Thoracic aorta (tissue), 2 donors: ENCODE results near the gene CHCHD6. TPM values are rescaled to one million over a fixed set of nuclear protein-coding genes. Genes with fewer than 3 reads are reported as not detected.
A peak's percentile ranks its signal among the peaks of the same experiment; 100 is the strongest.

ENCODE experiments used
- ATAC-seq: fragments of 150-250 bp; one replicate; pipeline ENCODE4 v1.8.0; 2017; ENCODE audit warnings: low read depth; ENCODE audit not compliant: insufficient number of reproducible peaks, low FRiP score
- DNase-seq: peaks from one replicate; pipeline ENCODE4 v3.0.0-alpha.2; 2020; ENCODE audit warnings: low spot score
- H3K27ac ChIP-seq, 2 donors: fragments of 200-600 bp; sonication (generic); 1 replicate in 1 of 2; 2 replicates in 1 of 2; pipeline ENCODE4 v1.5.1; 2016; ENCODE audit warnings: mild to moderate bottlenecking in 2 of 2, moderate library complexity in 2 of 2
- H3K27me3 ChIP-seq: fragments of 200-600 bp; sonication (generic); replicated peaks from 2 replicates; pipeline ENCODE4 v1.6.0; 2016; ENCODE audit warnings: mild to moderate bottlenecking; ENCODE audit not compliant: insufficient read depth
- H3K36me3 ChIP-seq: fragments of 200-600 bp; sonication (generic); one replicate; pipeline ENCODE4 v1.5.1; 2016
- H3K4me1 ChIP-seq, 2 donors: fragments of 200-600 bp; sonication (generic); 1 replicate in 1 of 2; 2 replicates in 1 of 2; pipeline versions ENCODE4 v1.5.1 to v1.6.0; 2016; ENCODE audit warnings: low read depth in 2 of 2, mild to moderate bottlenecking in 1 of 2; ENCODE audit not compliant: control insufficient read depth in 1 of 2
- H3K4me3 ChIP-seq: fragments of 200-600 bp; sonication (generic); 2 replicates; pipeline ENCODE4 v1.5.1; 2016; ENCODE audit warnings: mild to moderate bottlenecking
- H3K9me3 ChIP-seq: fragments of 200-600 bp; sonication (generic); 2 replicates; pipeline ENCODE4 v1.5.1; 2016
- CTCF ChIP-seq: fragments of 200-600 bp; sonication (generic); IDR thresholded peaks from one replicate; pipeline ENCODE4 v1.5.1; 2019; ENCODE audit warnings: antibody characterized with exemption
- total RNA-seq, 2 donors: library from RNA; depleted of rRNA; stranded (reverse); fragments of >200 nt; gene quantifications; one replicate each; pipeline versions ENCODE4 v1.1.0 to v1.2.3, GENCODE V29; 2016

The CHCHD6 gene
- total RNA-seq, 2 donors from 2014 or later: 12.5 to 17.1 TPM

GRCh38 chr3:126672340-126672739 is 31.7 kb upstream of the CHCHD6 start:
- Histone ChIP-seq H3K36me3 (no peaks in the 10 kb centered on the region), H3K27me3 (no peaks in the 10 kb centered on the region), H3K9me3 (no peaks in the 10 kb centered on the region), H3K27ac (no peak overlapping the region), H3K4me1 (no peaks in the 10 kb centered on the region), H3K4me3 (no peak overlapping the region)
- TF ChIP-seq CTCF: no peak
- no peak for ATAC-seq
- DNase-seq: no peak

- Histone ChIP-seq H3K4me1 (peaks cover 0 to 1% of the 10 kb centered on the region in 2 donors), H3K4me3 (no peak overlapping the region), H3K27ac (no peak overlapping the region), H3K36me3 (no peaks in the 10 kb centered on the region), H3K9me3 (no peaks in the 10 kb centered on the region), H3K27me3 (no peaks in the 10 kb centered on the region)
- TF ChIP-seq CTCF: no peak
- no peak for ATAC-seq
- no peak for DNase-seq
These were observed 31.3 kb upstream of the CHCHD6 start for GRCh38 chr3:126672741-126673140.

GRCh38 chr3:126676919-126677705 is 26.9 kb upstream of the CHCHD6 start:
- no peak for TF ChIP-seq CTCF
- Histone ChIP-seq H3K9me3 (no peaks in the 10 kb centered on the region), H3K4me1 (peaks cover 4 to 23% of the 10 kb centered on the region in 2 donors), H3K36me3 (no peaks in the 10 kb centered on the region), H3K27me3 (no peaks in the 10 kb centered on the region), H3K27ac (no peak overlapping the region), H3K4me3 (no peak overlapping the region)
- ATAC-seq (no peak), DNase-seq (no peak)

- no peak for TF ChIP-seq CTCF
- peak overlapping the region in 1 of 2 donors; percentile 14 for H3K27ac ChIP-seq
- no peaks in the 10 kb centered on the region for H3K9me3 ChIP-seq
- H3K27me3 ChIP-seq: no peaks in the 10 kb centered on the region
- H3K4me3 ChIP-seq: no peak overlapping the region
- DNase-seq (no peak), ATAC-seq (no peak)
- H3K36me3 ChIP-seq: no peaks in the 10 kb centered on the region
- peaks cover 4 to 31% of the 10 kb centered on the region in 2 donors for H3K4me1 ChIP-seq
These were observed 26.1 kb upstream of the CHCHD6 start for GRCh38 chr3:126677862-126678503.

- TF ChIP-seq CTCF: no peak
- peak overlapping the region; percentile 28 for H3K4me3 ChIP-seq
- no peaks in the 10 kb centered on the region for H3K36me3 ChIP-seq
- no peaks in the 10 kb centered on the region for H3K27me3 ChIP-seq
- H3K27ac ChIP-seq: peak overlapping the region in 1 of 2 donors; percentile 14
- no peak for ATAC-seq
- H3K4me1 ChIP-seq: peaks cover 4 to 39% of the 10 kb centered on the region in 2 donors
- no peaks in the 10 kb centered on the region for H3K9me3 ChIP-seq
- DNase-seq: no peak
These were observed 25.2 kb upstream of the CHCHD6 start for GRCh38 chr3:126678693-126679317.
